Endodermal cell (in vitro differentiated cells): ENCODE results near the gene NDFIP2. TPM values are rescaled to one million over a fixed set of nuclear protein-coding genes. Genes with fewer than 3 reads are reported as not detected.
A peak's percentile ranks its signal among the peaks of the same experiment; 100 is the strongest.

Experiments used
- DNase-seq: peaks from one replicate; pipeline ENCODE4 v3.0.0-alpha.2; 2017
- H3K27ac ChIP-seq: 2 replicates; pipeline ENCODE4 v1.5.1; 2013; ENCODE audit warnings: mild to moderate bottlenecking, low read depth, low read length, moderate library complexity
- H3K27me3 ChIP-seq: 2 replicates; pipeline ENCODE4 v1.6.1; 2013; ENCODE audit warnings: mild to moderate bottlenecking, low read length, moderate library complexity; ENCODE audit not compliant: insufficient read depth, control insufficient read depth, poor library complexity, severe bottlenecking
- H3K36me3 ChIP-seq: 2 replicates; pipeline ENCODE4 v1.7.0; 2013; ENCODE audit warnings: mild to moderate bottlenecking, low read length, moderate library complexity; ENCODE audit not compliant: control insufficient read depth, insufficient read depth
- H3K4me1 ChIP-seq: one replicate; pipeline ENCODE4 v1.7.0; 2013; ENCODE audit warnings: low read length; ENCODE audit not compliant: control insufficient read depth, insufficient read depth
- H3K4me3 ChIP-seq: 2 replicates; pipeline ENCODE4 v1.5.1; 2013; ENCODE audit warnings: mild to moderate bottlenecking, low read length, moderate library complexity
- H3K9ac ChIP-seq: 2 replicates; pipeline ENCODE4 v1.6.1; 2013; ENCODE audit warnings: mild to moderate bottlenecking, low read length, moderate library complexity; ENCODE audit not compliant: poor library complexity, severe bottlenecking; ENCODE audit errors: extremely low read depth
- H3K9me3 ChIP-seq: 2 replicates; pipeline ENCODE4 v1.6.1; 2013; ENCODE audit warnings: mild to moderate bottlenecking, low read length, moderate library complexity; ENCODE audit not compliant: control insufficient read depth
- H3K27ac Mint-ChIP-seq: 2 replicates; pipeline ENCODE4 v1.8.0; 2020; ENCODE audit warnings: mixed read lengths
- H3K27me3 Mint-ChIP-seq: 2 replicates; pipeline ENCODE4 v1.8.0; 2021; ENCODE audit warnings: mild to moderate bottlenecking, mixed read lengths; ENCODE audit not compliant: insufficient read depth
- H3K36me3 Mint-ChIP-seq: 2 replicates; pipeline ENCODE4 v1.8.0; 2020; ENCODE audit warnings: low read depth, mixed read lengths
- H3K4me1 Mint-ChIP-seq: 2 replicates; pipeline ENCODE4 v1.8.0; 2020; ENCODE audit warnings: mixed read lengths
- H3K4me3 Mint-ChIP-seq: 2 replicates; pipeline ENCODE4 v1.8.0; 2020; ENCODE audit warnings: mild to moderate bottlenecking, moderate library complexity, mixed read lengths
- H3K9me3 Mint-ChIP-seq: 2 replicates; pipeline ENCODE4 v1.8.0; 2020; ENCODE audit warnings: mild to moderate bottlenecking, mixed read lengths
- CTCF ChIP-seq: fragments of 200-600 bp; sonication (generic); conservative IDR thresholded peaks from 2 replicates; pipeline ENCODE4 v1.5.0; 2021; ENCODE audit warnings: antibody characterized with exemption, mild to moderate bottlenecking
- WGBS, 2 experiments: methylation state at CpG; one replicate each; pipeline versions ENCODE4 v1.1.5 to v1.1.7; 2013; ENCODE audit warnings: missing lambda C conversion rate in 2 of 2, mixed read lengths in 1 of 2; ENCODE audit not compliant: insufficient coverage in 1 of 2, insufficient read length in 1 of 2; 5-methylcytosine and 5-hydroxymethylcytosine counted together
- total RNA-seq, 2 donors: library from RNA; stranded (reverse); fragmentation: NEBNext Ultra II Directional in 1 of 2; extraction: Animal tissue kit (Norgen Biotek cat#: 25700) in 1 of 2; gene quantifications; 2 replicates in 1 of 2; 3 replicates in 1 of 2; pipeline ENCODE4 v1.2.1, GENCODE V29; 2021

Gene NDFIP2
- total RNA-seq, 2 donors from 2014 or later = 27.9 to 29.2 TPM

DNA sequence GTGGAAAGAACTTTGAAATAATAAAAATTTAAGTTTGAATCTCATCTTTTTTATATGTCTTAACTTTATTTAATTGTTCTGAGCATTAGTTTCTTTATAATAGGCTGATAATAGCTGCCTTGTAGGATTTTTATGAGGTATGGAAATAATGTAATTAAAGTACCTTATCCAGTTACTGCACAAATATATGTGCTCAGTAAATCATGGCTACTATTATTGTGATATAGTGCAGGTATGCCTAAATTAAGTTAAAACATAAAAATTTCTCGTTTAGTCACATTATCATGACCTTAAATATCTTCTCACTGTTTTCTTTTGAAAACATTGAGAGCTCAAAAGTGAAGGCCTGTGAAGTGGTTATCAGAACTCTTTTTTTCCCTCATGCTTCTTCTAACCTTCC lies 62.9 kb downstream of the NDFIP2 start:
- H3K36me3 ChIP-seq = no peaks in the 10 kb centered on the region
- no peak for DNase-seq
- H3K27ac ChIP-seq = no peak overlapping the region
- peak overlapping the region; percentile 75 for H3K27ac Mint-ChIP-seq
- WGBS, 2 experiments = 33% methylated on average over 1 of the region's 1 CpG; no CpG with 5 or more reads in 1 of the 2 experiments
- H3K4me3 ChIP-seq = no peak overlapping the region
- peaks cover 6% of the 10 kb centered on the region for H3K4me1 ChIP-seq
- no peaks in the 10 kb centered on the region for H3K9me3 ChIP-seq
- H3K4me3 Mint-ChIP-seq = no peak overlapping the region
- no peaks in the 10 kb centered on the region for H3K27me3 ChIP-seq
- H3K9me3 Mint-ChIP-seq = no peaks in the 10 kb centered on the region
- no peak overlapping the region for H3K9ac ChIP-seq
- no peaks in the 10 kb centered on the region for H3K36me3 Mint-ChIP-seq
- TF ChIP-seq CTCF = no peak
- H3K4me1 Mint-ChIP-seq = peaks cover 23% of the 10 kb centered on the region
- H3K27me3 Mint-ChIP-seq = no peaks in the 10 kb centered on the region

- Mint-ChIP-seq H3K9me3 (no peaks in the 10 kb centered on the region), H3K4me1 (peaks cover 34% of the 10 kb centered on the region), H3K4me3 (no peak overlapping the region), H3K27ac (no peak overlapping the region), H3K36me3 (no peaks in the 10 kb centered on the region), H3K27me3 (no peaks in the 10 kb centered on the region)
- H3K27me3 ChIP-seq = no peaks in the 10 kb centered on the region
- WGBS, 2 experiments = 67 to 93% methylated on average over 1 to 4 of the region's 4 CpGs
- H3K36me3 ChIP-seq = no peaks in the 10 kb centered on the region
- H3K4me3 ChIP-seq = no peak overlapping the region
- peaks cover 9% of the 10 kb centered on the region for H3K4me1 ChIP-seq
- H3K9me3 ChIP-seq = no peaks in the 10 kb centered on the region
- no peak overlapping the region for H3K27ac ChIP-seq
- H3K9ac ChIP-seq = no peak overlapping the region
- TF ChIP-seq CTCF = no peak
- no peak for DNase-seq
These were observed 66.5 kb downstream of the NDFIP2 start for GRCh38 chr13:79547211-79548195.

DNA sequence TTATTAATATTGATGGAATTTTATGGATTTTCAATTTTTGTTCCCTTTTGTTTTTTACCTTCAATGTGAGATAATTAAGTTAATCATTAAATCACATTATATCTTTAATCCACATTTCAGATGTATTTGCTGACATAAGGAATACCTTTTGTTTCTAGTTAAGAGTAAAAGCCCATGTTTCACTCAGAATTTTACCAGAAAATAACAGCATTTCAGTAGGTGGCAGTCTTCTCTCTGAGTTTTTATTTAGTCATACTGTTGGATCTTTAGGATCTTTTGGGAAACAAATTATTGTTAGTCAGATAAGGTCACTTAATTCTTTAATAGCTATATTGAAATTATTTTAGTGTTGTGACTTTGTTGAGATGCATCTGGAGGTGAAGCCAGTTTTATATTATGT lies 67.9 kb downstream of the NDFIP2 start:
- H3K36me3 ChIP-seq = no peaks in the 10 kb centered on the region
- Mint-ChIP-seq H3K27me3 (no peaks in the 10 kb centered on the region), H3K4me1 (peaks cover 34% of the 10 kb centered on the region), H3K9me3 (no peaks in the 10 kb centered on the region), H3K27ac (no peak overlapping the region), H3K4me3 (no peak overlapping the region), H3K36me3 (no peaks in the 10 kb centered on the region)
- no peaks in the 10 kb centered on the region for H3K27me3 ChIP-seq
- peaks cover 9% of the 10 kb centered on the region for H3K4me1 ChIP-seq
- peak; percentile 53 for TF ChIP-seq CTCF
- no peak overlapping the region for H3K27ac ChIP-seq
- H3K9ac ChIP-seq = no peak overlapping the region
- no peak for DNase-seq
- H3K4me3 ChIP-seq = no peak overlapping the region
- no peaks in the 10 kb centered on the region for H3K9me3 ChIP-seq
